KMS-11 (cell line): ENCODE measurements around the gene CDH13.

Experiments used
- H2AFZ ChIP-seq: fragments of 200-600 bp; sonication (generic); 2 replicates; pipeline ENCODE4 v1.6.1; 2016; ENCODE audit warnings: antibody characterized with exemption, mixed run types, low read depth
- H3K27ac ChIP-seq: fragments of 200-600 bp; sonication (generic); 2 replicates; pipeline ENCODE4 v1.6.1; 2016; ENCODE audit warnings: mild to moderate bottlenecking, mixed run types
- H3K27me3 ChIP-seq: fragments of 200-600 bp; sonication (generic); 2 replicates; pipeline ENCODE4 v1.6.1; 2017; ENCODE audit warnings: mild to moderate bottlenecking, low read depth, mixed run types, moderate library complexity; ENCODE audit not compliant: insufficient read depth
- H3K36me3 ChIP-seq: fragments of 200-600 bp; sonication (generic); 2 replicates; pipeline ENCODE4 v1.6.1; 2017; ENCODE audit warnings: mild to moderate bottlenecking, mixed run types; ENCODE audit not compliant: insufficient read depth
- H3K4me1 ChIP-seq: fragments of 200-600 bp; sonication (generic); 2 replicates; pipeline ENCODE4 v1.6.1; 2016; ENCODE audit warnings: mild to moderate bottlenecking, low read depth, mixed run types; ENCODE audit not compliant: poor library complexity, severe bottlenecking
- H3K4me2 ChIP-seq: fragments of 200-600 bp; sonication (generic); 2 replicates; pipeline ENCODE4 v1.7.0; 2016; ENCODE audit warnings: mild to moderate bottlenecking, mixed run types
- H3K4me3 ChIP-seq: fragments of 200-600 bp; sonication (generic); IDR thresholded peaks from 2 replicates; pipeline ENCODE4 v1.6.1; 2017; ENCODE audit warnings: low read depth, low read length, mixed read lengths; ENCODE audit not compliant: insufficient read depth
- H3K79me2 ChIP-seq: fragments of 200-600 bp; sonication (generic); 2 replicates; pipeline ENCODE4 v1.6.1; 2016; ENCODE audit warnings: low read depth, mixed run types; ENCODE audit not compliant: insufficient read depth
- H3K9ac ChIP-seq: fragments of 200-600 bp; sonication (generic); 2 replicates; pipeline ENCODE4 v1.6.1; 2016; ENCODE audit warnings: mild to moderate bottlenecking, mixed run types
- H4K20me1 ChIP-seq: fragments of 200-600 bp; sonication (generic); 2 replicates; pipeline ENCODE4 v1.6.1; 2016; ENCODE audit warnings: mild to moderate bottlenecking, mixed run types; ENCODE audit not compliant: insufficient read depth
- TF ChIP-seq, protein P1 (sequence below): fragments of 200-600 bp; sonication (generic); conservative IDR thresholded peaks from 2 replicates; pipeline ENCODE4 v1.6.1; 2017; ENCODE audit warnings: low read depth, mild to moderate bottlenecking, antibody characterized with exemption, low read length, moderate library complexity, mixed read lengths

CDH13 gene

DNA sequence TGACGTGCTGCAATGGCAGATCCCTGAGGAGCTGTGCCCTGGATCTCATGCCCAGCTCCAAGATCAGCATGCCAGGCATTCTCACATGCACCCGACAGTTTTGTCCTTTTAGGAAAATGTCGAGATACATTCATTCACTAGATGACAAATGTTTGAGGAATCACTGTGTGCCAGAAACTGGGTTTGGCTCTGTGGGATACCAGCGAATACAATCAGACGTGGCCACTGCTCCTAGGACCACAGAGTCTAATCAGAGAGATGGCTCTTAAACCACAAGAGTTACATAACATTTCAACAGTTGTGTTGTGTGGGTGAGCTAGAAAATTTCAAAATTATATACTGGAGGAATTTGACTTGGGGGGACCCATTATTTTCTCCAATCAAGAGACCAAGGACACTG lies 579.7 kb downstream of the CDH13 start:
- no peak overlapping the region for H2AFZ ChIP-seq
- H3K27ac ChIP-seq = no peak overlapping the region
- H3K36me3 ChIP-seq = no peaks in the 10 kb centered on the region
- no peak overlapping the region for H3K9ac ChIP-seq
- no peaks in the 10 kb centered on the region for H3K4me1 ChIP-seq
- no peaks in the 10 kb centered on the region for H4K20me1 ChIP-seq
- TF ChIP-seq, protein P1, sequence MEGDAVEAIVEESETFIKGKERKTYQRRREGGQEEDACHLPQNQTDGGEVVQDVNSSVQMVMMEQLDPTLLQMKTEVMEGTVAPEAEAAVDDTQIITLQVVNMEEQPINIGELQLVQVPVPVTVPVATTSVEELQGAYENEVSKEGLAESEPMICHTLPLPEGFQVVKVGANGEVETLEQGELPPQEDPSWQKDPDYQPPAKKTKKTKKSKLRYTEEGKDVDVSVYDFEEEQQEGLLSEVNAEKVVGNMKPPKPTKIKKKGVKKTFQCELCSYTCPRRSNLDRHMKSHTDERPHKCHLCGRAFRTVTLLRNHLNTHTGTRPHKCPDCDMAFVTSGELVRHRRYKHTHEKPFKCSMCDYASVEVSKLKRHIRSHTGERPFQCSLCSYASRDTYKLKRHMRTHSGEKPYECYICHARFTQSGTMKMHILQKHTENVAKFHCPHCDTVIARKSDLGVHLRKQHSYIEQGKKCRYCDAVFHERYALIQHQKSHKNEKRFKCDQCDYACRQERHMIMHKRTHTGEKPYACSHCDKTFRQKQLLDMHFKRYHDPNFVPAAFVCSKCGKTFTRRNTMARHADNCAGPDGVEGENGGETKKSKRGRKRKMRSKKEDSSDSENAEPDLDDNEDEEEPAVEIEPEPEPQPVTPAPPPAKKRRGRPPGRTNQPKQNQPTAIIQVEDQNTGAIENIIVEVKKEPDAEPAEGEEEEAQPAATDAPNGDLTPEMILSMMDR = no peak
- no peaks in the 10 kb centered on the region for H3K79me2 ChIP-seq
- H3K27me3 ChIP-seq = no peaks in the 10 kb centered on the region
- H3K4me3 ChIP-seq = no peak overlapping the region
- H3K4me2 ChIP-seq = no peak overlapping the region

DNA sequence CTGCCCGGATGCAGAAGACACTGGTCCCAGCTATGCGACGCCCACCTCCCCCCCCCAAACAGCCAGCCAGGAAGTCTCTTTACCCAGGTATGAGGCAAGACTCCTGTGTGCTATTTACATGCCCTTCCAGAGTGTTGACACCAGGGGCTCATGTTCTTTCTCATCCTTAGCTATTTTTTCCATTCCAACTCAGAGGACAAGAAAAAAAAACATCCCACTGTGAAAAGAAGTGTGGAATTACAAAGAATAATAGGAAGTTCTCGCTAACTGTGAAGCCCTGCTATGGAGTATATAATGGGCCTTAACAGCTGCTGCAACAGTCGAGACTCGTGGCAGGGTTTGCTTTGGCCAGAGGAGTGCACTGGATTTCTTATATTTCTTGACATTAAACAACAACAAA lies 584.9 kb downstream of the CDH13 start:
- Histone ChIP-seq H3K27ac (no peak overlapping the region), H3K36me3 (no peaks in the 10 kb centered on the region), H3K4me2 (no peak overlapping the region), H3K9ac (no peak overlapping the region), H3K27me3 (no peaks in the 10 kb centered on the region), H4K20me1 (no peaks in the 10 kb centered on the region), H3K79me2 (no peaks in the 10 kb centered on the region), H3K4me1 (no peaks in the 10 kb centered on the region), H2AFZ (no peak overlapping the region), H3K4me3 (no peak overlapping the region)
- TF ChIP-seq, protein P1 = no peak

DNA sequence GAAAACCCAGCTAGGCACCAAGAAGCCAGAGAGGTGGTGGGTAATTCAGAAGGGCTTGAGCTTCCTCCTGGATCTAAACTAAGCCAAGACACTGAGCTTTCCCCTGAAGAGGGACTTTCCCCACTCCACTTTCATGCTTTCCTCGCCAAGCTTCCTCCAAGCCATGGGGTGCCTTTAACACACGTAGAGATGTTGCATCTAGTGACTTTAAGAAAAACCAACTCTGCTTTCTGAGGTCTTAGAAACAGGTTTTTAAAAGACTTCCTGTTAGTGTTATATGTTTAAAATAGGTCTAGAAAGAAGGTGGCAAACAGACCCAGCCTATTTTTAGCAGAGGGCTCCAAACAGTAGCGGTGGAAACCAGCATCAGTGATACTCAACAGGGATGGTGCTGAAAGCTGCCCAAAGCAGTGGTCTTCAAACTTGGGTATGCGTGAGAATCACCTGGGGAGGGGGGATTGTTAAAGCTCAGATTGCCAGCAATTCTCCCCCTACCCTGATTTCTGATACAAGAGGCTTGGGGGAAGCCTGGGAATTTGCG lies 585.6 kb downstream of the CDH13 start:
- H3K79me2 ChIP-seq = no peaks in the 10 kb centered on the region
- no peak overlapping the region for H3K4me3 ChIP-seq
- H2AFZ ChIP-seq = no peak overlapping the region
- H4K20me1 ChIP-seq = no peaks in the 10 kb centered on the region
- no peak overlapping the region for H3K4me2 ChIP-seq
- TF ChIP-seq, protein P1 = no peak
- H3K4me1 ChIP-seq = no peaks in the 10 kb centered on the region
- H3K27ac ChIP-seq = no peak overlapping the region
- H3K9ac ChIP-seq = no peak overlapping the region
- H3K27me3 ChIP-seq = no peaks in the 10 kb centered on the region
- H3K36me3 ChIP-seq = no peaks in the 10 kb centered on the region

DNA sequence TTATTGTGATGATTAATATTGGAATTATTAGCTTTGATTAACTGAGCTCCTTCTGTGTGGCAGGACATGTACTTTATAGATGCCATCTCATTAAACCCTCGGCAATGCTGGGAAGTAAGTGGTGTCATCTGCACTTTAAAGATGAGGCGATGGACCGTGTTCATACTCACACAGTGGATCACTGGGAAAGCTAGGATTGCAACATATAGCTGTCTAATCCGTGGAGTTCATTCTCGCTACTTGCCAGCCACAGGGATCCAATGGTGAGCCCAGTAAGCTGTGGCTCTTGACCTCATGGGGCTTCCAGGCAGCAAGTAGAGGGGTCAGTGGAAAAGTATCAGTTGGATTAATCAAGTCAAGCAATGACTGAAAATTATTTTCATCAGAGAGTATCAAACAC lies 587.9 kb downstream of the CDH13 start:
- H3K27ac ChIP-seq = no peak overlapping the region

More for the DNA sequence above, 587.9 kb downstream of the CDH13 start:
- TF ChIP-seq, protein P1 = no peak
- no peaks in the 10 kb centered on the region for H3K4me1 ChIP-seq
- no peaks in the 10 kb centered on the region for H3K36me3 ChIP-seq
- no peak overlapping the region for H3K9ac ChIP-seq
- no peak overlapping the region for H3K4me3 ChIP-seq
- H3K79me2 ChIP-seq = no peaks in the 10 kb centered on the region
- H3K27me3 ChIP-seq = no peaks in the 10 kb centered on the region
- H4K20me1 ChIP-seq = no peaks in the 10 kb centered on the region
- no peak overlapping the region for H3K4me2 ChIP-seq
- H2AFZ ChIP-seq = no peak overlapping the region
